GM12875 (cell line): Measurements from ENCODE around the gene ASGR1.

Source experiments
- H3K4me3 ChIP-seq: one replicate; pipeline ENCODE4 v1.5.1; 2011; ENCODE audit warnings: low read depth, low read length, control low read depth
- TF ChIP-seq, protein P1 (sequence below): IDR thresholded peaks from 2 replicates; pipeline ENCODE4 v1.5.1; 2011; ENCODE audit warnings: low read depth, mild to moderate bottlenecking, control low read depth, inconsistent platforms, low read length, moderate library complexity, borderline replicate concordance; ENCODE audit not compliant: insufficient read depth

ASGR1 gene, protein sequence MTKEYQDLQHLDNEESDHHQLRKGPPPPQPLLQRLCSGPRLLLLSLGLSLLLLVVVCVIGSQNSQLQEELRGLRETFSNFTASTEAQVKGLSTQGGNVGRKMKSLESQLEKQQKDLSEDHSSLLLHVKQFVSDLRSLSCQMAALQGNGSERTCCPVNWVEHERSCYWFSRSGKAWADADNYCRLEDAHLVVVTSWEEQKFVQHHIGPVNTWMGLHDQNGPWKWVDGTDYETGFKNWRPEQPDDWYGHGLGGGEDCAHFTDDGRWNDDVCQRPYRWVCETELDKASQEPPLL

GRCh38 chr17:7179317-7180254, at the start of gene ASGR1:
Gene ASGR1, minus strand, starts transcription at chr17:7179370. Its CDS starts 807 bp downstream, at chr17:7178563.
- H3K4me3 ChIP-seq = no peak within 1 kb of the TSS
- TF ChIP-seq, protein P1, sequence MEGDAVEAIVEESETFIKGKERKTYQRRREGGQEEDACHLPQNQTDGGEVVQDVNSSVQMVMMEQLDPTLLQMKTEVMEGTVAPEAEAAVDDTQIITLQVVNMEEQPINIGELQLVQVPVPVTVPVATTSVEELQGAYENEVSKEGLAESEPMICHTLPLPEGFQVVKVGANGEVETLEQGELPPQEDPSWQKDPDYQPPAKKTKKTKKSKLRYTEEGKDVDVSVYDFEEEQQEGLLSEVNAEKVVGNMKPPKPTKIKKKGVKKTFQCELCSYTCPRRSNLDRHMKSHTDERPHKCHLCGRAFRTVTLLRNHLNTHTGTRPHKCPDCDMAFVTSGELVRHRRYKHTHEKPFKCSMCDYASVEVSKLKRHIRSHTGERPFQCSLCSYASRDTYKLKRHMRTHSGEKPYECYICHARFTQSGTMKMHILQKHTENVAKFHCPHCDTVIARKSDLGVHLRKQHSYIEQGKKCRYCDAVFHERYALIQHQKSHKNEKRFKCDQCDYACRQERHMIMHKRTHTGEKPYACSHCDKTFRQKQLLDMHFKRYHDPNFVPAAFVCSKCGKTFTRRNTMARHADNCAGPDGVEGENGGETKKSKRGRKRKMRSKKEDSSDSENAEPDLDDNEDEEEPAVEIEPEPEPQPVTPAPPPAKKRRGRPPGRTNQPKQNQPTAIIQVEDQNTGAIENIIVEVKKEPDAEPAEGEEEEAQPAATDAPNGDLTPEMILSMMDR = no peak

DNA sequence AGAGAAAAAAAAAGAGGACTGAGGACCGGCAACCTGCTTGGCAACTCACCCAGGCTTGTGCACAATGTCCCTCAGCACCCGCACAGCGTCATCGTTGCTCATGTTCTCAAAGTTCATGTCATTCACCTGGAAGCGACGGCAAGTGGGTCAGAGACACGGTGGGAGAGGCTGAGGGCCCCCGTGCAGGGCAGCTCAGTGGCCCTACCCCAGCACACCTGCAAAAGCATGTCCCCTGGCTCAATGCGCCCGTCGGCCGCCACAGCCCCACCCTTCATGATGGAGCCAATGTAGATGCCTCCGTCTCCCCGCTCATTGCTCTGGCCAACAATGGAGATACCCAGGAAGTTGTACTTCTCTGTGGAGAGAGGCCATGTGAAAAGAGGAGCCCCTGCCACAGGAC, 49.8 kb upstream of the ASGR1 start:
- TF ChIP-seq, protein P1 = no peak
- H3K4me3 ChIP-seq = no peak overlapping the region

DNA sequence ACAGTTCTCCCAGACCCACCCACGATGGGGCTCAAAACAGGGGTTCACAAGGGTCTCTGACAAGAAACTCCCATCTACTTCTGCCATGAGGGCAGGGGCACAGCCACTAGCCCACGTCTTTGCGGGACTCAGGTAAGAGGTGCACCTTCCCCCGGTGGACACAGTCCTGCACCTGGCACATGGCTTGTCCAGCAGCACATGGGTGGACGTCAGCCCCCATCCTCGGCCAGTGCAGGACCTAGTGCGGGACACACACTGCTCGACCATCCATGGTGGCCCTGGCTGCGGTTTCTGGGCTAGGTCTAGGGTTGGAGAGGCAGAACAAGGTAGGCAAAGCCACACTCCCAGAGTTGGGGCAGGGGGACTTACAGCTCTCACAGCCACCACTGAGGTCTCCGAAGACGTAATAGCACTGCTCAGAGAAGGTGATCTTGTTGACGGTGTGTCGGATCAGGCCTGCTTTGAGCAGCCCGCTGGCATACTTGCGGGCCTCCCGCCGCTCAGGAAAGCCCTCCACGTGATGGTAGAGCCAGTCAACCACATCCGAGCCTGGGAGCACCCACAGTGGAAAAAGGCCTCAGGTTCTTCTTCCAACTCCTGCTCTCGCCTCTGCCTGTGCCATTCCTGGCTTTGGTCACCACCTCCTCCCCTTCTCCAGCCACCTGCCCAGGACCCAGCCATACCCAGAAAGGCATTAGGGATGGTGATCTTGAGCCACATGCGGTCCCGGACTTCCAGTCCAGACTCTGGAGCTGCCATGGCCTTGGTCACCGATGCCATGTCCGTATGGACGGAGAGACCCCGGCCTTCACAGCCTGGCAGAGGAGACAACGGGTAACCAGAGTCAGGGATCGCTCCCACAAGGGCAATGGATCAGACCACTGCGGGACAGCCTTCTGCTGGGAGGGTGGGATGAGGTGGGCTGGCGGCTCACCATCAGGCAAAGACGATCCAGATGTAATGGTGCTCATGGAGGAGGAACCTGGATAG, 47.8 kb upstream of the ASGR1 start:
- TF ChIP-seq, protein P1 = no peak
- H3K4me3 ChIP-seq = no peak overlapping the region

DNA sequence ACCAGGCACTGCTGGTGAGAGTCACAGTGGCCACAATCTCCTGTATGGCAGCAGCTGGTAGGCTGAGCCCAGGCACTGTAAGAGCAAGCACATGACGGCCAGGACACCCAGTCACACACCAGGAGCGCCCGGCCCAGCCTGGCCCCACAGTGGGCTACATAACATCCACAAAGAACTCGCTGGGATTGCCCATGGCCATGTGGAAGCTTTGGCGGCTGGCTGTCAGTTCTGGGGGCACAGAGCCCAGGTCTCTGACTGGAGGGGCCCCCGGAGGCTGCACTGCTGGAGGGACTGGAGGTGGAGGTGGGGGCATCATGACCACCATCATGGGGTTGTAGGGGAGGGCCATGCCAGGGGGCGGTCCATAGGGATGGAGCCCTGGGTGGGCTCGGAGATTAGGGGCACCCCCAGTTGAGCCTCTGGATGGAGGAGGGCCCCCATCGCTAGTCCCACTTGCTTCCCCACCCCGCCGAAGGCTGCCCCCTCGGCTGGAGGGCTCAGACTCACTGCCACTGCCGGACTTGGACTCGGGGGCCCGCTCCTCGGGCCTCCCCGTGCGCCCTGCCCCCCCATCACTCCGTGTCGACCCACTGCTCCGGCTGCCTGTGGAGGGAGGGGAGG, 46.7 kb upstream of the ASGR1 start:
- no peak overlapping the region for H3K4me3 ChIP-seq
- TF ChIP-seq, protein P1 = no peak

GRCh38 chr17:7224661-7225111, 45.5 kb upstream of the ASGR1 start:
- TF ChIP-seq, protein P1 = no peak
- no peak overlapping the region for H3K4me3 ChIP-seq

- H3K4me3 ChIP-seq = no peak overlapping the region
- TF ChIP-seq, protein P1 = no peak
Observed at GRCh38 chr17:7224110-7224509, 44.9 kb upstream of the ASGR1 start.
